Measurements from ENCODE around the gene MMP24.
"Not testable (repeated sequence)": the region's sequence is repeated elsewhere in the genome, so short reads cannot be mapped to it uniquely, and the experiment has no call there.

The MMP24 gene

GRCh38 chr20:35226126-35226883, at the start of gene MMP24:
TSS of gene MMP24 (plus strand) at chr20:35226690. CDS start at chr20:35226739, 49 bp downstream.
- FAIRE-seq: no peak

- no peak for FAIRE-seq
Observed at GRCh38 chr20:35179292-35180212, 46.9 kb upstream of the MMP24 start.

- FAIRE-seq: no peak
Observed at GRCh38 chr20:35180266-35180665, 46.2 kb upstream of the MMP24 start.

GRCh38 chr20:35181731-35182130, 44.8 kb upstream of the MMP24 start:
- no peak for FAIRE-seq

- not testable (repeated sequence) for FAIRE-seq
Observed at GRCh38 chr20:35186691-35187289, 39.7 kb upstream of the MMP24 start.

GRCh38 chr20:35187584-35188190, 38.8 kb upstream of the MMP24 start:
- no peak for FAIRE-seq

GRCh38 chr20:35189223-35189622, 37.3 kb upstream of the MMP24 start:
- not testable (repeated sequence) for FAIRE-seq

GRCh38 chr20:35190556-35190955, 35.9 kb upstream of the MMP24 start:
- no peak for FAIRE-seq

GRCh38 chr20:35191419-35192117, 34.9 kb upstream of the MMP24 start:
- no peak for FAIRE-seq

- no peak for FAIRE-seq
Observed at GRCh38 chr20:35192118-35192872, 34.2 kb upstream of the MMP24 start.

- FAIRE-seq: not testable (repeated sequence)
Observed at GRCh38 chr20:35193031-35193791, 33.3 kb upstream of the MMP24 start.

GRCh38 chr20:35196313-35196712, 30.2 kb upstream of the MMP24 start:
- FAIRE-seq: no peak

GRCh38 chr20:35199740-35200139, 26.8 kb upstream of the MMP24 start:
- no peak for FAIRE-seq

- no peak for FAIRE-seq
Observed at GRCh38 chr20:35200267-35200666, 26.2 kb upstream of the MMP24 start.

- FAIRE-seq: not testable (repeated sequence)
Observed at GRCh38 chr20:35201467-35201866, 25.0 kb upstream of the MMP24 start.

GRCh38 chr20:35206802-35207201, 19.7 kb upstream of the MMP24 start:
- no peak for FAIRE-seq

GRCh38 chr20:35207950-35208611, 18.4 kb upstream of the MMP24 start:
- FAIRE-seq: peak; percentile 54

GRCh38 chr20:35215066-35215956, 11.2 kb upstream of the MMP24 start:
- no peak for FAIRE-seq

- FAIRE-seq: no peak
Observed at GRCh38 chr20:35216541-35216940, 9.9 kb upstream of the MMP24 start.

All from TTC549 (cell line).